Measurements from ENCODE around the gene DOP1B. TPM values are rescaled to one million over a fixed set of nuclear protein-coding genes. Genes with fewer than 3 reads are reported as not detected.

Gene DOP1B
- total RNA-seq, 1 experiment from 2014 or later = 8.7 TPM

DNA sequence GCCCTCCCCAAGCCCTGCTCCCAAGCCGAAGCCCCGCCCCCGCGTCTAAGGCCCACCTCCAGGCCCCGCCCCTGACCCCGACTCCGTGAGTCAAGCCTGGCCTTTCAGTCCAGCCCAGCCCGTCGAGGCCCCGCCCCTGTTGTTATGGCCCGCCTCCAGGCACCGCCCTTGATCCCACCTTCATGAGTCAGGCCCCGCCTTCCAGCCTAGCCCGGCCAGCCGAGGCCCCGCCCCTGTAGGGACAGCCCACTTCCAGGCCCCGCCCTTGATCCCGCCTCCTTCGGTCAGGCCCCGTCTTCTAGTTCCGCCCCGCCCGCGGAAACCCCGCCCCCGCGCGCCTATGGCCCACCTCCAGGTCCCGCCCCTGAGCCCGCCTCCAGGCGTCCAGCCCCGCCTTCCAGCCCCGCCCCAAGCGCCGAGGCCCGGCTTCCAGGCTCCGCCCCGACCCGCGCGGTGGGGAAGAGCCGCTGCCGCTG is 247 bp upstream of the DOP1B start:
- Histone ChIP-seq H3K4me1 (ENCODE audit: insufficient read depth, low read length) (no peaks in the 10 kb centered on the region), H3K23ac (ENCODE audit: insufficient read length, low read depth, low read length) (no peak overlapping the region), H4K8ac (replicated peaks; ENCODE audit: insufficient read length, low read depth, low read length) (no peak overlapping the region), H3K18ac (ENCODE audit: insufficient read length, low read depth, low read length) (no peak overlapping the region), H3K79me2 (ENCODE audit: insufficient read depth, low read length) (no peaks in the 10 kb centered on the region), H3K9me3 (ENCODE audit: control insufficient read depth, low read depth, low read length) (no peaks in the 10 kb centered on the region), H3T11ph (ENCODE audit: low read length) (no peak overlapping the region), H3K4me2 (ENCODE audit: insufficient read depth, insufficient read length, low read length) (peak overlapping the region; percentile 63), H3K9ac (ENCODE audit: extremely low read depth, insufficient read length, low read length) (no peak overlapping the region), H3K14ac (ENCODE audit: insufficient read depth, low read length) (no peak overlapping the region), H3K27me3 (ENCODE audit: insufficient read depth, low read length) (peaks cover 6% of the 10 kb centered on the region; the same call in 1 of the 2 replicates), H3K23me2 (ENCODE audit: insufficient read length, low read depth, low read length, poor library complexity, severe bottlenecking) (peaks cover 12% of the 10 kb centered on the region), H2BK15ac (ENCODE audit: low read depth, low read length) (no peak overlapping the region), H4K5ac (ENCODE audit: insufficient read length, low read depth, low read length) (no peak overlapping the region), H2BK12ac (ENCODE audit: insufficient read length, low read depth, low read length) (no peak overlapping the region), H2BK20ac (ENCODE audit: low read depth, low read length, poor library complexity, severe bottlenecking) (no peak overlapping the region), H2AK5ac (ENCODE audit: insufficient read length, low read length) (no peak overlapping the region), H3K4ac (ENCODE audit: low read depth, low read length) (no peak overlapping the region), H3K79me1 (ENCODE audit: insufficient read depth, low read depth, low read length, poor library complexity, severe bottlenecking) (no peaks in the 10 kb centered on the region), H3K56ac (ENCODE audit: insufficient read length, low read depth, low read length) (no peak overlapping the region), H4K20me1 (ENCODE audit: control insufficient read depth, insufficient read depth, insufficient read length) (no peaks in the 10 kb centered on the region), H2BK120ac (ENCODE audit: low read depth, low read length, poor library complexity, severe bottlenecking) (no peak overlapping the region), H2BK5ac (ENCODE audit: insufficient read length, low read length) (no peak overlapping the region), H4K91ac (ENCODE audit: insufficient read length, low read depth, low read length) (no peak overlapping the region), H3K27ac (ENCODE audit: insufficient read length, low read depth, low read length) (no peak overlapping the region), H2AFZ (ENCODE audit: low read length) (no peak overlapping the region)
- TF ChIP-seq, protein P1, sequence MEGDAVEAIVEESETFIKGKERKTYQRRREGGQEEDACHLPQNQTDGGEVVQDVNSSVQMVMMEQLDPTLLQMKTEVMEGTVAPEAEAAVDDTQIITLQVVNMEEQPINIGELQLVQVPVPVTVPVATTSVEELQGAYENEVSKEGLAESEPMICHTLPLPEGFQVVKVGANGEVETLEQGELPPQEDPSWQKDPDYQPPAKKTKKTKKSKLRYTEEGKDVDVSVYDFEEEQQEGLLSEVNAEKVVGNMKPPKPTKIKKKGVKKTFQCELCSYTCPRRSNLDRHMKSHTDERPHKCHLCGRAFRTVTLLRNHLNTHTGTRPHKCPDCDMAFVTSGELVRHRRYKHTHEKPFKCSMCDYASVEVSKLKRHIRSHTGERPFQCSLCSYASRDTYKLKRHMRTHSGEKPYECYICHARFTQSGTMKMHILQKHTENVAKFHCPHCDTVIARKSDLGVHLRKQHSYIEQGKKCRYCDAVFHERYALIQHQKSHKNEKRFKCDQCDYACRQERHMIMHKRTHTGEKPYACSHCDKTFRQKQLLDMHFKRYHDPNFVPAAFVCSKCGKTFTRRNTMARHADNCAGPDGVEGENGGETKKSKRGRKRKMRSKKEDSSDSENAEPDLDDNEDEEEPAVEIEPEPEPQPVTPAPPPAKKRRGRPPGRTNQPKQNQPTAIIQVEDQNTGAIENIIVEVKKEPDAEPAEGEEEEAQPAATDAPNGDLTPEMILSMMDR (conservative IDR thresholded peaks at IDR 0.05) = no peak
- Mint-ChIP-seq H3K27me3 (ENCODE audit: low read depth) (peaks cover 33% of the 10 kb centered on the region), H3K9me3 (no peaks in the 10 kb centered on the region; a peak in 1 of 5 replicates), H3K4me1 (peaks cover 10 to 13% of the 10 kb centered on the region in 2 experiments; a peak in 3 of 4 replicates), H3K27ac (no peak overlapping the region), H3K4me3 (peak overlapping the region; percentile 71 to 81), H3K36me3 (ENCODE audit: insufficient read depth in 1 of 3, low read depth in 3 of 3) (no peaks in the 10 kb centered on the region; a peak in 2 of 7 replicates)
- WGBS (ENCODE audit: extremely low coverage, insufficient read length, low lambda C conversion rate) = no CpG with 5 or more reads among the region's 43 CpGs
- DNase-seq = peak; percentile 99
